GM12872 (cell line): ENCODE results near the gene PMS1.

Source experiments
- TF ChIP-seq, protein P1 (sequence below): IDR thresholded peaks from 3 replicates; pipeline ENCODE4 v1.5.1; 2011; ENCODE audit warnings: low read depth, mild to moderate bottlenecking, low read length, moderate library complexity; ENCODE audit not compliant: insufficient read depth

PMS1 gene

DNA sequence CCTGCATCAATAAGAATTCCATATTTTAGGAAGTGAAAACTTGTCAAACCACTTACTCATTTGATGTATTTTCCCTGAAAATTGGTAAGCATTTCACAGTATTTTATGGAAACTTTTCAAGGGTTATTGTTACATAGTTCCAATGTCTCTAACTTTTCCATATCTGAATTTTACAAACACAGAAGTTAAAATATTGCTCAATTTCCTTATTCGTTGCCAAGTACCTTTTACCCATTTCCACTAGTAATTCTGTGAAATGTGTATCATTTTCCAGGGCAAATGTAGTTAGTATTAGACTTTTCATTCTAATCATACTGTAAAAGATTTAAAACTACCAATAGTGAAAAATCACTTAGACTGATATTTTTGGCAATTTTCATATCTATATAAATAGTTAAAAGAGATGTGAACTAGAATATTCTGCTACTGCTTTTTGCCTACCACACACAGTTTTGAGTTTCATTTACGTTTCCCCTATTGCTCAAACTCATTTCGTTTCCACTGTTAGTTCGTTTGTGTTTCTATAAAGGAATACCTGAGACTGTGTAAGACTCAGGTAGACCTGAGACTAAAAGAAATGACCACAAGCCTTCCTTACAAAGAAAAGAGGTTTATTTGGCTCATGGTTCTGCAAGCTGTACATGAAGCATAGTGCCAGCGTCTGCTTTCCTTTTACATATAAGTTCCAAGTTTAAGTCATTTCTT lies 86.3 kb downstream of the PMS1 start:
- TF ChIP-seq, protein P1, sequence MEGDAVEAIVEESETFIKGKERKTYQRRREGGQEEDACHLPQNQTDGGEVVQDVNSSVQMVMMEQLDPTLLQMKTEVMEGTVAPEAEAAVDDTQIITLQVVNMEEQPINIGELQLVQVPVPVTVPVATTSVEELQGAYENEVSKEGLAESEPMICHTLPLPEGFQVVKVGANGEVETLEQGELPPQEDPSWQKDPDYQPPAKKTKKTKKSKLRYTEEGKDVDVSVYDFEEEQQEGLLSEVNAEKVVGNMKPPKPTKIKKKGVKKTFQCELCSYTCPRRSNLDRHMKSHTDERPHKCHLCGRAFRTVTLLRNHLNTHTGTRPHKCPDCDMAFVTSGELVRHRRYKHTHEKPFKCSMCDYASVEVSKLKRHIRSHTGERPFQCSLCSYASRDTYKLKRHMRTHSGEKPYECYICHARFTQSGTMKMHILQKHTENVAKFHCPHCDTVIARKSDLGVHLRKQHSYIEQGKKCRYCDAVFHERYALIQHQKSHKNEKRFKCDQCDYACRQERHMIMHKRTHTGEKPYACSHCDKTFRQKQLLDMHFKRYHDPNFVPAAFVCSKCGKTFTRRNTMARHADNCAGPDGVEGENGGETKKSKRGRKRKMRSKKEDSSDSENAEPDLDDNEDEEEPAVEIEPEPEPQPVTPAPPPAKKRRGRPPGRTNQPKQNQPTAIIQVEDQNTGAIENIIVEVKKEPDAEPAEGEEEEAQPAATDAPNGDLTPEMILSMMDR = no peak

DNA sequence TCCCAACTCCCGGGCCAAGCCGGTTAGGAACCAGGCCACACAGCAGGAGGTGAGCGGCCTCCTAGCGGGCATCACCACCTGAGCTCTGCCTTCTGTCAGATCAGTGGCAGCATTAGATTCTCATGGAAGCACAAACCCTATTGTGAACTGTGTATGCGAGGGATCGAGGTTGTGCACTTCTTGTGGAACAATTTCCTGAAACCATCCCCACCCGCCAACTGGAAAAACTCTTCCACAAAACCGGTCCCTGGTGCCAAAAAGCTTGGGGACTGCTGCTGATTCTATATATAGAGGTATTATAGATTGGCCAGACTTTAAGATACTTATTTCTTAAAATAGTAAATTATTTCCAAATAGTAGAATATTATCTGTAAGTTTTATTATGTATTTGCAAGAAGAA lies 89.4 kb downstream of the PMS1 start:
- TF ChIP-seq, protein P1 = no peak

DNA sequence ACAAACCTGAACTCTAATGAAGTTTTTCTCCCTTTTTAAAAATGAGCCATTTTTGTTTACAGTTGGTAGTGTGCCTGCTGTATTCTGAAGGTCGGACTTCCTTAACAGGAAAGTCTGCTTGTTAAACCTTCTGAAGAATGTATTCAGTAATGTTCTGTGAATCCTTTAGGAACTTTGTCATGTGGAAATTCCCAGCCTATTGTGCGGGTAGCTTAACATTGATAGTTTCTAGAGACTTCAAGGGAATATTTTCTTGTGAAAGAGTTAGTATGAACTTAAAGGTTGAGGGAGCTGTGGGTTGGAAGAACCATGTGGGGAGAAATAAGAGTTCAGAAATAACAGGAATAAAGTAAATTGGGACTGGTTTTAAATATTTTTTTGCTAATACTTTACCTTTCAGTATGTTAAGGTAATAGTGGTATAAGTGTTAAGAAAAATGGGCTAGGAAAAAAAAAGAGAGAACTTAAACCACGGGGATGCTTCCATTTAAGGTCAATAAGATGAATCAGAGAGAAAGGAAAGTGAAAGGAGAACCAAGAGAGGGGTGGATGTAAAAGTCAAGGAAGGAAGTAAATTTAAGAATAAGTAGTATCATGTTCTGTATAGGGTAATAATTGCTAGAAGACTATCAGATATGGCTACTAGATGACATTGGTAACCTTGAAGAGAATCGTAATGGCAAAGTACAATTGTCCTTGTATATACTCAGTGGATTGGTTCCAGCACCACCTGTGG lies 90.5 kb downstream of the PMS1 start:
- TF ChIP-seq, protein P1 = no peak

DNA sequence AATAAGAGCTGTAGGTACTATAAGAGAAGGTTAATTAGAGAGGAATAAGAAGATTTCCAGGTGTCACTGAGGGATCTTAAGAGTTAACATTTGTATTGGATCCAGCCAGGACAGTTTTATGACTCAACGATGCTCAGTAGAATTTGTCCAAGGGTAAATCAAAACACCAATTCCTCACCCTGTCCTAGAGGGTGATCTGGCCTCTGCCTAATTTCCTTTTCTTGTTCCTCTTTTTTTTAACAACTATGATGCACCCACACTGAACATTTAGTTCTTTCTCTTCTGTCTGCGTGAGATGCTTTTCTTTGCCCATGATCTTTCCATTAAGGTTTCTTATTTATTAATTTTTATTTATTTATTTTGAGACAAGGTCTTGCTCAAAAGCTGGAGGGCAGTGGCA lies 92.0 kb downstream of the PMS1 start:
- TF ChIP-seq, protein P1 = no peak

DNA sequence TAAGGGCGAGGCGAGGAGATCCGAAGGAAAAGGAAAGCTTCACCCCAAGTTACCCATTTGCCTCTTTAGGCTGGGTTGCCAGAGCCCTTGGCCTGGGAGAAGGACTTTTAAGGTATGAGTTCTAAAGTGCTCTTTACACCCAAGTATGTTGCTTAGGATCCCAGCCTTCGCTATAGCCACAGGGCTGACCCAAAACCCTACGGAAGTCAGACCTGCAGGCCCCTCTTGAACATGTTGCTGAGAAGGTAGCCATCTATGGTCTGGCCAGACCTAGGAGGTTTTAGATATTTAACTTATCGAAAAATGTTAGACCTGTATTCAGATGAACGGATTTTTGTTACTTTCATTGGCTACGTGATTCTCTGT lies 95.4 kb downstream of the PMS1 start:
- TF ChIP-seq, protein P1 = no peak

DNA sequence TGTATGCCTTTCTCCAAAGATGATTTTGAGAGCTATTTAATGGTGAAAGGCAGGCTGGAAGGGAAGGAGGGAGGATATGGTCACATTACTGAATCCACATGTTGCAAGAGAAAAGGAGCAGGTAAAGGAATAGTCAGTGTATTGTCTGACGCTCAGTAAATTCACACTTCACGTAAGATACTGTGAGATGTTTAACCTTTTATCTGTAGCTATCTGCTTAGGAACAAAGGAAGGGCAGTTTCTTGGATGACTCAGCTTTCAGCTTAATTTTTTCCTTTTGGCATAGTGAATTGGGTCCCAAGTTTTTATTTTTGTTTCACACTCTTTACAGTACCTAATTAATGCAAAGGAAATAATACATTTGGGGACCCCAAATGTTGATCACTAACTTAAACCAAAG lies 96.2 kb downstream of the PMS1 start:
- TF ChIP-seq, protein P1 = no peak

DNA sequence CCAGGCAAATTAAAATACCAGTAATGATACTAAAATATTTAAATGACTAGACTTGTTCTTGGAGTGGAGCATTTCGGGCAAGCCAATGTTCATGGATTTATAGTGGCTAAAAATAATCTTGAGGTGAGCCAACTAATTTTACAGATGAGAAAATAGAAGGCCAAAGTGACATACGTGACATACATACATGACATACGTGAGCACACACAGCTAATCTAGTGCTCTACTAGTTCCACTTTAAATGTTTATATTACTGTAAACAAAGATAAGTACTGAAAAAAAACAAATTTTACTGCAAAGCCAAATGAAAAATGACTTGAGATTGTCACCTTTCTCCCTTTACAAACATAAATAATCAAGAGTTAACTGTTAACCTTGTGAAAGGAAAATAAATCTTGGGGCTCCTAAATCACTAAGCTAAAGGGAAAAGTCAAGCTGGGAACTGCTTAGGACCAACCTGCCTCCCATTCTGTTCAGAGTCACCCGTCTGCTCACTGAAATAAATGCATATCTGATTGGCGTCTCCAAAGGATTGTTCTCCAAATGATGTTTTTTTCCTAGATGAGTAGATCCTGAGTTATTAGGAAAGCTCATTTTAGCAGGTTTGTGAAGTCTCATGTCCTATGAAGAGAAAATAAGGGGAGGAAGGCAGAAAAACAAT lies 96.7 kb downstream of the PMS1 start:
- TF ChIP-seq, protein P1 = no peak
